Osteoblast (primary cell): ENCODE data around the gene FNDC5. TPM values are rescaled to one million over a fixed set of nuclear protein-coding genes. Genes with fewer than 3 reads are reported as not detected.

Experiments used
- DNase-seq: peaks from one replicate; pipeline ENCODE4 v3.0.0; 2011; ENCODE audit warnings: low spot score, mixed read lengths; ENCODE audit not compliant: insufficient read length; ENCODE audit errors: missing footprints
- H2AFZ ChIP-seq: 2 replicates; pipeline ENCODE4 v1.6.0; 2011; ENCODE audit warnings: mild to moderate bottlenecking, low read length
- H3K27ac ChIP-seq: 2 replicates; pipeline ENCODE4 v1.5.1; 2011; ENCODE audit warnings: mild to moderate bottlenecking, low read depth, low read length, moderate library complexity
- H3K27me3 ChIP-seq: 2 replicates; pipeline ENCODE4 v1.6.0; 2012; ENCODE audit warnings: mild to moderate bottlenecking, control low read depth, inconsistent platforms, low read length, moderate library complexity; ENCODE audit not compliant: insufficient read depth
- H3K36me3 ChIP-seq: 2 replicates; pipeline ENCODE4 v1.5.1; 2011; ENCODE audit warnings: mild to moderate bottlenecking, low read length, control low read depth, moderate library complexity; ENCODE audit not compliant: insufficient read depth
- H3K4me1 ChIP-seq: 2 replicates; pipeline ENCODE4 v1.5.1; 2011; ENCODE audit warnings: mild to moderate bottlenecking, low read length, control low read depth, moderate library complexity; ENCODE audit not compliant: insufficient read depth
- H3K4me2 ChIP-seq: 2 replicates; pipeline ENCODE4 v1.6.0; 2011; ENCODE audit warnings: mild to moderate bottlenecking, low read length; ENCODE audit not compliant: insufficient read depth
- H3K4me3 ChIP-seq: fragments of 200-600 bp; sonication (generic); 3 replicates; pipeline ENCODE4 v1.5.1; 2012; ENCODE audit warnings: mild to moderate bottlenecking, low read length, inconsistent platforms; ENCODE audit not compliant: insufficient read depth
- H3K79me2 ChIP-seq: 2 replicates; pipeline ENCODE4 v1.6.0; 2012; ENCODE audit warnings: mild to moderate bottlenecking, low read length, control low read depth, inconsistent platforms; ENCODE audit not compliant: insufficient read depth
- H3K9me3 ChIP-seq: 2 replicates; pipeline ENCODE4 v1.5.1; 2011; ENCODE audit warnings: low read depth, low read length, control low read depth
- H4K20me1 ChIP-seq: 2 replicates; pipeline ENCODE4 v1.6.0; 2012; ENCODE audit warnings: mild to moderate bottlenecking, low read length, control low read depth; ENCODE audit not compliant: insufficient read depth
- CTCF ChIP-seq: IDR thresholded peaks from 2 replicates; pipeline ENCODE4 v1.5.1; 2011; ENCODE audit warnings: mild to moderate bottlenecking, low read depth, low read length, moderate library complexity; ENCODE audit errors: extremely low read depth
- total RNA-seq: library from RNA; depleted of rRNA; stranded (reverse); fragments of >200 nt; gene quantifications from 2 replicates; pipeline ENCODE4 v1.2.3, GENCODE V29; 2012

FNDC5 gene
- total RNA-seq, 1 donor: 0.36 TPM

GRCh38 chr1:32861904-32862695 is 8.6 kb downstream of the FNDC5 start:
- H3K4me2 ChIP-seq: no peak overlapping the region
- H3K9me3 ChIP-seq: no peaks in the 10 kb centered on the region
- no peaks in the 10 kb centered on the region for H3K79me2 ChIP-seq
- TF ChIP-seq CTCF: no peak
- no peaks in the 10 kb centered on the region for H4K20me1 ChIP-seq
- peaks cover 10% of the 10 kb centered on the region for H3K4me1 ChIP-seq
- peaks cover 8% of the 10 kb centered on the region for H3K36me3 ChIP-seq
- no peak overlapping the region for H3K27ac ChIP-seq
- no peak overlapping the region for H2AFZ ChIP-seq
- no peaks in the 10 kb centered on the region for H3K27me3 ChIP-seq
- no peak overlapping the region for H3K4me3 ChIP-seq
- peak; percentile 73 for DNase-seq

GRCh38 chr1:32860566-32860965 is 10.1 kb downstream of the FNDC5 start:
- Histone ChIP-seq H3K36me3 (peaks cover 13% of the 10 kb centered on the region), H2AFZ (no peak overlapping the region), H4K20me1 (no peaks in the 10 kb centered on the region), H3K79me2 (no peaks in the 10 kb centered on the region), H3K4me3 (no peak overlapping the region), H3K27me3 (no peaks in the 10 kb centered on the region), H3K4me2 (no peak overlapping the region), H3K27ac (no peak overlapping the region), H3K4me1 (peaks cover 10% of the 10 kb centered on the region), H3K9me3 (no peaks in the 10 kb centered on the region)
- TF ChIP-seq CTCF: no peak
- no peak for DNase-seq

GRCh38 chr1:32859915-32860314 is 10.8 kb downstream of the FNDC5 start:
- no peak for TF ChIP-seq CTCF
- Histone ChIP-seq H3K4me1 (peaks cover 10% of the 10 kb centered on the region), H3K79me2 (no peaks in the 10 kb centered on the region), H3K27ac (no peak overlapping the region), H3K4me3 (no peak overlapping the region), H3K27me3 (no peaks in the 10 kb centered on the region), H3K4me2 (no peak overlapping the region), H2AFZ (no peak overlapping the region), H4K20me1 (no peaks in the 10 kb centered on the region), H3K36me3 (peaks cover 17% of the 10 kb centered on the region), H3K9me3 (no peaks in the 10 kb centered on the region)
- no peak for DNase-seq

- no peak for TF ChIP-seq CTCF
- no peak for DNase-seq
- no peak overlapping the region for H3K4me3 ChIP-seq
- peaks cover 26% of the 10 kb centered on the region for H3K36me3 ChIP-seq
- no peak overlapping the region for H3K27ac ChIP-seq
- peaks cover 10% of the 10 kb centered on the region for H3K4me1 ChIP-seq
- H3K4me2 ChIP-seq: no peak overlapping the region
- H4K20me1 ChIP-seq: no peaks in the 10 kb centered on the region
- H2AFZ ChIP-seq: no peak overlapping the region
- H3K79me2 ChIP-seq: no peaks in the 10 kb centered on the region
- no peaks in the 10 kb centered on the region for H3K27me3 ChIP-seq
- H3K9me3 ChIP-seq: no peaks in the 10 kb centered on the region
Measured at GRCh38 chr1:32858791-32859190, 11.9 kb downstream of the FNDC5 start.
